HEK293T (cell line): ENCODE data around the gene CFAP100.

ENCODE experiments used
- FOXA1 ChIP-seq: fragments of 450-650 bp; IDR thresholded peaks from 2 replicates; pipeline ENCODE4 v1.6.1; 2016; ENCODE audit warnings: mild to moderate bottlenecking
- FOXM1 ChIP-seq: fragments of 450-650 bp; IDR thresholded peaks from 2 replicates; pipeline ENCODE4 v1.6.1; 2017; ENCODE audit warnings: mild to moderate bottlenecking, borderline replicate concordance
- SP1 ChIP-seq: fragments of 450-650 bp; IDR thresholded peaks from 2 replicates; pipeline ENCODE4 v1.6.1; 2017
- TARDBP ChIP-seq: fragments of 450-650 bp; IDR thresholded peaks from 2 replicates; pipeline ENCODE4 v1.6.1; 2016

GRCh38 chr3:126395846-126396513 is 1.3 kb downstream of the CFAP100 start:
- TF ChIP-seq SP1 (no peak), FOXA1 (no peak), FOXM1 (no peak), TARDBP (no peak)
